OCI-LY1 (cell line): ENCODE measurements around the gene IL4R.

Source experiments
- EZH2 ChIP-seq: fragments of 200-600 bp; sonication (generic), shearing (Covaris generic); IDR thresholded peaks from 2 replicates; pipeline ENCODE4 v1.8.0; 2017; ENCODE audit warnings: borderline replicate concordance, mixed run types, mild to moderate bottlenecking, antibody characterized with exemption, low read length, moderate library complexity, mixed read lengths
- TF ChIP-seq, protein P1 (sequence below): fragments of 200-600 bp; sonication (generic), shearing (Covaris generic); IDR thresholded peaks from 2 replicates; pipeline ENCODE4 v1.5.1; 2017; ENCODE audit warnings: mild to moderate bottlenecking, antibody characterized with exemption, low read length, moderate library complexity, mixed read lengths

DNA sequence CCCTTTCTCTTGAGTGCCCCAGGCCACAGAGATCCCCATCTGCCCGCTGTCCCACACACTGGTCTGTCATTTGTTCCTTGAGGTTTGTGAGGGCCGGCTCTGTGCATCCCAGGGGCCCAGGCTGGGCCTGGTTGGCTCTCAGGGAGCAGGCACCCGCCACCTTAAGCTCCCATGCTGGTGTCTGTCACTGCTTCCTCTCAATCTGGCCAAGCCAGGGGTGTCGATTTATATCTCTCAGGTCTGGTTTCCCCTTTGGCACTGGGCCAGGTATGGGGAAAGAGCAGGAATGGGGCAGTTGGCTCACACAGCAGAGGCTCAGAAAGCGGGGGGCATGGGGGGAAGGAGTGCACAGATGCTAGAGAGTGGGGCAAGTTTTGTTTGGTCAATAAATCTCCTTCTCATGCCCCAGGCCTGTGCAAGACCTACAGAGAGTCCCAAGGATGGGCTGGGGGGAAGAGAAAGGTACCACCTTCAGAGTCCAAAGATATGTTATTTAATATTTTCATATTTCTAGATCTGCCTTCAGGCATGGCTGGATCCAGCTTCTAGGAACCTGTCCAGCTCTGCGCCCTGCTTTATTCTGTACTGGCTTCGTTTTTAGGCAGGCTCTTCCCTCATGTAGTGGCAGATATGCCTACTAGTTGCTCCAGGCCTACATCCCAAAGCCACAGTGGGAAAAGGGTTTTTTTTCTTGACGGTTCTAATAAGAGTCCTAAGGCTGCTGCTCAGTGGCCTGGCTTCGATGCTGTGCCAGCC is 34.3 kb downstream of the IL4R start:
- TF ChIP-seq, protein P1, sequence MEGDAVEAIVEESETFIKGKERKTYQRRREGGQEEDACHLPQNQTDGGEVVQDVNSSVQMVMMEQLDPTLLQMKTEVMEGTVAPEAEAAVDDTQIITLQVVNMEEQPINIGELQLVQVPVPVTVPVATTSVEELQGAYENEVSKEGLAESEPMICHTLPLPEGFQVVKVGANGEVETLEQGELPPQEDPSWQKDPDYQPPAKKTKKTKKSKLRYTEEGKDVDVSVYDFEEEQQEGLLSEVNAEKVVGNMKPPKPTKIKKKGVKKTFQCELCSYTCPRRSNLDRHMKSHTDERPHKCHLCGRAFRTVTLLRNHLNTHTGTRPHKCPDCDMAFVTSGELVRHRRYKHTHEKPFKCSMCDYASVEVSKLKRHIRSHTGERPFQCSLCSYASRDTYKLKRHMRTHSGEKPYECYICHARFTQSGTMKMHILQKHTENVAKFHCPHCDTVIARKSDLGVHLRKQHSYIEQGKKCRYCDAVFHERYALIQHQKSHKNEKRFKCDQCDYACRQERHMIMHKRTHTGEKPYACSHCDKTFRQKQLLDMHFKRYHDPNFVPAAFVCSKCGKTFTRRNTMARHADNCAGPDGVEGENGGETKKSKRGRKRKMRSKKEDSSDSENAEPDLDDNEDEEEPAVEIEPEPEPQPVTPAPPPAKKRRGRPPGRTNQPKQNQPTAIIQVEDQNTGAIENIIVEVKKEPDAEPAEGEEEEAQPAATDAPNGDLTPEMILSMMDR, result no peak
- TF ChIP-seq EZH2, result no peak
